H54 (cell line): ENCODE results near the gene R3HDM2.

Experiments used
- DNase-seq: peaks from one replicate; pipeline ENCODE4 v3.0.0; 2011; ENCODE audit warnings: low spot score, mixed read lengths; ENCODE audit not compliant: insufficient read length
- FAIRE-seq: peaks from 3 replicates; lab custom pipeline; 2011; peaks lifted over from hg19 to GRCh38; lab: Jason Lieb, UNC
- POLR2A ChIP-seq: IDR thresholded peaks from 2 replicates; pipeline ENCODE4 v1.6.1; 2011; ENCODE audit warnings: low read depth, mild to moderate bottlenecking, low read length

The R3HDM2 gene

DNA sequence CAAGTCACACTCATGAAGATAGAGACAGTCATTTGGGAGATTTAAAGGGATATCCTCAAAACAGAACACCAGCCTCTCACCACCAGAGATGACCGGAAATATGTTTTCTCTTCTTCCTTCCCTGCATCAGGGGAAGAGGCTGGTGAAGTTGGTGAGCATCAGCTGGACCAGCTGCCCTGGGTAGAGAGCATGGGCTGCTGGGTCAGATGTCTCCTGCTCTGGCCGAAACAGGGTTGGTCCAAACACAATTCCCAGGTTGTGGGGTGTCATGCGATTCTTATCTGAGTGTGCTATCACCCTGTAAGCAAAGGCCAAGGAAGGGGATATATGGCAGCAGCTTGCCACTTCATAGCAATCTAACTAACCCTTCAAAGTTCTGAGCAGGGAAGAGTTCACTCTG lies 41.5 kb upstream of the R3HDM2 start:
- FAIRE-seq (no peak), DNase-seq (no peak)
- no peak for TF ChIP-seq POLR2A

- TF ChIP-seq POLR2A: no peak
- DNase-seq (no peak), FAIRE-seq (no peak)
Observed at GRCh38 chr12:57471661-57472060, 40.8 kb upstream of the R3HDM2 start.

DNA sequence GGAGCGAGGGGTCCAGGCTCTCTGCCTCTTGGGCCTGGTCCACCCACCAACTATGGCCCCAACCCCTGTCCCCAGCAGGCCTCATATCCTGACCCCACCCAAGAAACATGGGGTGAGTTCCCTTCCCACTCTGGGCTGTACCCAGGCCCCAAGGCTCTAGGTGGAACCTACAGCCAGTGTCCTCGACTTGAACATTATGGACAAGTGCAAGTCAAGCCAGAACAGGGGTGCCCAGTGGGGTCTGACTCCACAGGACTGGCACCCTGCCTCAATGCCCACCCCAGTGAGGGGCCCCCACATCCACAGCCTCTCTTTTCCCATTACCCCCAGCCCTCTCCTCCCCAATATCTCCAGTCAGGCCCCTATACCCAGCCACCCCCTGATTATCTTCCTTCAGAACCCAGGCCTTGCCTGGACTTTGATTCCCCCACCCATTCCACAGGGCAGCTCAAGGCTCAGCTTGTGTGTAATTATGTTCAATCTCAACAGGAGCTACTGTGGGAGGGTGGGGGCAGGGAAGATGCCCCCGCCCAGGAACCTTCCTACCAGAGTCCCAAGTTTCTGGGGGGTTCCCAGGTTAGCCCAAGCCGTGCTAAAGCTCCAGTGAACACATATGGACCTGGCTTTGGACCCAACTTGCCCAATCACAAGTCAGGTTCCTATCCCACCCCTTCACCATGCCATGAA lies 40.3 kb upstream of the R3HDM2 start:
- DNase-seq (no peak), FAIRE-seq (no peak)
- no peak for TF ChIP-seq POLR2A

DNA sequence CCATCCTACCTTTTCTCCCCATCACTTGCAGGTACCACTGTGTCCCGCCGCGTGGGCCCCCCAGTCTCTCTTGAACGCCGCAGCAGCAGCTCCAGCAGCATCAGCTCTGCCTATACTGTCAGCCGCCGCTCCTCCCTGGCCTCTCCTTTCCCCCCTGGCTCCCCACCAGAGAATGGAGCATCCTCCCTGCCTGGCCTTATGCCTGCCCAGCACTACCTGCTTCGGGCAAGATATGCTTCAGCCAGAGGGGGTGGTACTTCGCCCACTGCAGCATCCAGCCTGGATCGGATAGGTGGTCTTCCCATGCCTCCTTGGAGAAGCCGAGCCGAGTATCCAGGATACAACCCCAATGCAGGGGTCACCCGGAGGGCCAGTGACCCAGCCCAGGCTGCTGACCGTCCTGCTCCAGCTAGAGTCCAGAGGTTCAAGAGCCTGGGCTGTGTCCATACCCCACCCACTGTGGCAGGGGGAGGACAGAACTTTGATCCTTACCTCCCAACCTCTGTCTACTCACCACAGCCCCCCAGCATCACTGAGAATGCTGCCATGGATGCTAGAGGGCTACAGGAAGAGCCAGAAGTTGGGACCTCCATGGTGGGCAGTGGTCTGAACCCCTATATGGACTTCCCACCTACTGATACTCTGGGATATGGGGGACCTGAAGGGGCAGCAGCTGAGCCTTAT lies 39.6 kb upstream of the R3HDM2 start:
- FAIRE-seq (no peak), DNase-seq (no peak)
- no peak for TF ChIP-seq POLR2A

DNA sequence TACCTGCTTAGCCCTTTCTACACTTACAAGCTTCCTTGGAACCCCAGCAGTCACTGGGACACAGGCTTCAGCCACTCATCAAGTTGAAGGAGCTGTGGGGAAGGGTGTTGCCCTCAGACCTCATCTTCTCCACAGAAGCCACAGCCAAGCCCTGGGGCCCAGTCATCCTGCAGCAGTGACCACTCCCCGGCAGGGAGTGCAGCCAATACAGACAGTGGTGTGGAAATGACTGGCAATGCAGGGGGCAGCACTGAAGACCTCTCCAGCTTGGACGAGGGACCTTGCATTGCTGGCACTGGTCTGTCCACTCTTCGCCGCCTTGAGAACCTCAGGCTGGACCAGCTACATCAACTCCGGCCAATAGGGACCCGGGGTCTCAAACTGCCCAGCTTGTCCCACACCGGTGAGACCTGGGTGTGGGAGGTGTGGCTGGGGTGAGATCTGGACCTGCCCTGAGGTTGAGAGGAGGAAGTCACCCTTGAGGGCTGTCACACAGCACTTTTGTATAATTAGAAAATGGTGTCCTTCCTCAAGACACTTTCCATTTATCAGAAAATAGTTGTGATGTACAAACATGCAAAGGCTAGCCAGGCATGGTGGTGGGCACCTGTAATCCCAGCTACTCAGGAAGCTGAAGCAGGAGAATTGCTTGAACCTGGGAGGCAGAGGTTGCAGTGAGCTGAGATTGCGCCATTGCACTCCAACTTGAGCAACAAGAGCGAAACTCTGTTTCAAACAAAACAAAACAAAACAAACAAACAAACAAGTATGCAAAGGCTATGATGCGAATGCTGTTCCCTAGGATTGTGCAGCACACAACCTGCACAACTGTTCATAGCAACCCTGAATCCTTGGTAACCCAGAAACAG lies 38.7 kb upstream of the R3HDM2 start:
- no peak for TF ChIP-seq POLR2A
- FAIRE-seq (no peak), DNase-seq (no peak)

DNA sequence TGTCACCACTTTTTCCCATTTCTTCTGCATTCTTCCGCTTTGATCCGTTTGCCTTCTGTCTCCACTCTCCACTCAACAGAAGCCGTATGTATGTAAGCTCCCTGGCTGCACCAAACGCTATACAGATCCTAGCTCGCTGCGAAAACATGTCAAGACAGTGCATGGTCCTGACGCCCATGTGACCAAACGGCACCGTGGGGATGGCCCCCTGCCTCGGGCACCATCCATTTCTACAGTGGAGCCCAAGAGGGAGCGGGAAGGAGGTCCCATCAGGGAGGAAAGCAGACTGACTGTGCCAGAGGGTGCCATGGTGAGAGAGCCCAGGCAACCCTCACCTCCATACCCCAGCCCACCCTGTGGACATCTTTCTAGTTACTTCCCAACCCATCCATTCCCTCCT lies 37.1 kb upstream of the R3HDM2 start:
- FAIRE-seq (no peak), DNase-seq (no peak)
- no peak for TF ChIP-seq POLR2A

GRCh38 chr12:57467212-57467874 lies 36.5 kb upstream of the R3HDM2 start:
- no peak for DNase-seq
- FAIRE-seq: no peak
- no peak for TF ChIP-seq POLR2A

- FAIRE-seq (no peak), DNase-seq (no peak)
- no peak for TF ChIP-seq POLR2A
Observed at GRCh38 chr12:57465747-57466505, 35.1 kb upstream of the R3HDM2 start.

- FAIRE-seq (no peak), DNase-seq (no peak)
- no peak for TF ChIP-seq POLR2A
Observed at GRCh38 chr12:57465030-57465746, 34.3 kb upstream of the R3HDM2 start.

GRCh38 chr12:57464569-57464968 lies 33.7 kb upstream of the R3HDM2 start:
- DNase-seq: no peak
- no peak for FAIRE-seq
- TF ChIP-seq POLR2A: no peak

DNA sequence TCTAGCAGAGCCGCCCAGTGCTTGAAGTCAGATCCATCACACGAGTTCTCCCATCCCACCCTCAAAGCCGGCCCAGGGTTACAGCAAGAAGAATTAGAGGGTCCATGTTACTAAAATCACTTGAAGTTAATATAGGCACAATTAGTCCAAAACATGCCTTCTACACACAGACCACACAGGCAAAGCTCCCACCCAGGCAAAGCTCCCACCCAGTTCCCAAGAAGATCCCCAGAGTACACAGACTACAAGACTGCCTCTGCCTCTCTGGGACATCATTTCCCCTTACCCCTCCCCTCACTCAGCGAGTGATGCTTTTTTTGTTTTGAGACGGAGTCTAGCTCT lies 32.0 kb upstream of the R3HDM2 start:
- TF ChIP-seq POLR2A: no peak

DNA sequence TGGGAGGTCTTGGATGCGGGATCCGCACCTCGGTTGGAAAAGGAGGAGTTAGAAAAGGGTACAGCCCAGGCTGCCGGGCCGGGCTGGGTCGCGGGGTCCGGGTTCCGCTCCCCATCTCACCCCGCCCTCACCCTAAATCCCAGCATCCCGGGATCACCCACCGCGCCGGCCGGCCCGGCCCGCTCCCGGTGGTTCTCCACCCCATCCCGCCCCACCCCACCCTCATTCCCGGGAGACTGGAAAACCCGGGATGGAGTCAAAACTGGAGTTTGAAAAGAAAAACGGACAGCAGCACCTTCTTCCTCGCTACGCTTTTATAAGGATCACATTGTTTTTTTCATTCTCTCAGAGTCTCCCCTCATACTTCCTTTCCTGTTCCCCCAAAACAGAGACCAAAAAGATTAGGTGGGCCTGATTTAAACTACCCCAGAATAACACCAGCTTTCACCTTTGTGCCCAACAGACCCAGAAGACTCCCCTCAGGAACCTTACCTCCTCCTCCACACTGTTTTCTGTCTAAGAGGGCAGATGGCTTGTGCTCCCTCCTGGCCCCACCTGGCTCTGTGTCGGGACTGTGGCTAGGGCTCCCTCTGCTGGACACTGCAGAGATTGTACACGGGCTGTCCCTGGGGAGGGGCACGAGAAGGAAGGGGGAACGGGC lies 31.5 kb upstream of the R3HDM2 start:
- FAIRE-seq: no peak
- peak; percentile 95 for DNase-seq
- no peak for TF ChIP-seq POLR2A

More for the DNA sequence above, 32.0 kb upstream of the R3HDM2 start:
- DNase-seq: no peak
- FAIRE-seq: no peak
